KMS-11 (cell line): ENCODE results near the gene TPRN.
A peak's percentile ranks its signal among the peaks of the same experiment; 100 is the strongest.

Experiments
- H2AFZ ChIP-seq: fragments of 200-600 bp; sonication (generic); 2 replicates; pipeline ENCODE4 v1.6.1; 2016; ENCODE audit warnings: antibody characterized with exemption, mixed run types, low read depth
- H3K27ac ChIP-seq: fragments of 200-600 bp; sonication (generic); 2 replicates; pipeline ENCODE4 v1.6.1; 2016; ENCODE audit warnings: mild to moderate bottlenecking, mixed run types
- H3K27me3 ChIP-seq: fragments of 200-600 bp; sonication (generic); 2 replicates; pipeline ENCODE4 v1.6.1; 2017; ENCODE audit warnings: mild to moderate bottlenecking, low read depth, mixed run types, moderate library complexity; ENCODE audit not compliant: insufficient read depth
- H3K36me3 ChIP-seq: fragments of 200-600 bp; sonication (generic); 2 replicates; pipeline ENCODE4 v1.6.1; 2017; ENCODE audit warnings: mild to moderate bottlenecking, mixed run types; ENCODE audit not compliant: insufficient read depth
- H3K4me1 ChIP-seq: fragments of 200-600 bp; sonication (generic); 2 replicates; pipeline ENCODE4 v1.6.1; 2016; ENCODE audit warnings: mild to moderate bottlenecking, low read depth, mixed run types; ENCODE audit not compliant: poor library complexity, severe bottlenecking
- H3K4me2 ChIP-seq: fragments of 200-600 bp; sonication (generic); 2 replicates; pipeline ENCODE4 v1.7.0; 2016; ENCODE audit warnings: mild to moderate bottlenecking, mixed run types
- H3K4me3 ChIP-seq: fragments of 200-600 bp; sonication (generic); IDR thresholded peaks from 2 replicates; pipeline ENCODE4 v1.6.1; 2017; ENCODE audit warnings: low read depth, low read length, mixed read lengths; ENCODE audit not compliant: insufficient read depth
- H3K79me2 ChIP-seq: fragments of 200-600 bp; sonication (generic); 2 replicates; pipeline ENCODE4 v1.6.1; 2016; ENCODE audit warnings: low read depth, mixed run types; ENCODE audit not compliant: insufficient read depth
- H3K9ac ChIP-seq: fragments of 200-600 bp; sonication (generic); 2 replicates; pipeline ENCODE4 v1.6.1; 2016; ENCODE audit warnings: mild to moderate bottlenecking, mixed run types
- H4K20me1 ChIP-seq: fragments of 200-600 bp; sonication (generic); 2 replicates; pipeline ENCODE4 v1.6.1; 2016; ENCODE audit warnings: mild to moderate bottlenecking, mixed run types; ENCODE audit not compliant: insufficient read depth
- CTCF ChIP-seq: fragments of 200-600 bp; sonication (generic); conservative IDR thresholded peaks from 2 replicates; pipeline ENCODE4 v1.6.1; 2017; ENCODE audit warnings: low read depth, mild to moderate bottlenecking, antibody characterized with exemption, low read length, moderate library complexity, mixed read lengths

Gene TPRN

GRCh38 chr9:137149942-137150616, 50.5 kb downstream of the TPRN start:
- Histone ChIP-seq H3K79me2 (no peaks in the 10 kb centered on the region), H3K4me1 (peaks cover 14% of the 10 kb centered on the region), H3K27ac (no peak overlapping the region), H3K9ac (no peak overlapping the region), H3K4me3 (no peak overlapping the region), H3K27me3 (peaks cover 7% of the 10 kb centered on the region; the same call in 1 of the 2 replicates), H2AFZ (peak overlapping the region; percentile 35; the same call in 1 of the 2 replicates), H3K36me3 (no peaks in the 10 kb centered on the region), H3K4me2 (peak overlapping the region; percentile 69), H4K20me1 (no peaks in the 10 kb centered on the region)
- no peak for TF ChIP-seq CTCF

- Histone ChIP-seq H3K27ac (no peak overlapping the region), H3K4me3 (no peak overlapping the region), H3K4me1 (peaks cover 14% of the 10 kb centered on the region), H3K27me3 (peaks cover 9% of the 10 kb centered on the region; the same call in 1 of the 2 replicates), H3K4me2 (peak overlapping the region; percentile 69), H3K79me2 (no peaks in the 10 kb centered on the region), H3K36me3 (no peaks in the 10 kb centered on the region), H4K20me1 (no peaks in the 10 kb centered on the region), H3K9ac (no peak overlapping the region), H2AFZ (peak overlapping the region; percentile 35; the same call in 1 of the 2 replicates)
- TF ChIP-seq CTCF = no peak
These were observed 51.2 kb downstream of the TPRN start for GRCh38 chr9:137149363-137149762.

GRCh38 chr9:137148661-137149060, 51.9 kb downstream of the TPRN start:
- peaks cover 14% of the 10 kb centered on the region for H3K4me1 ChIP-seq

GRCh38 chr9:137148242-137148641, 52.3 kb downstream of the TPRN start:
- H3K4me1 ChIP-seq = peaks cover 14% of the 10 kb centered on the region
- H3K4me2 ChIP-seq = no peak overlapping the region
- H2AFZ ChIP-seq = no peak overlapping the region
- H3K27ac ChIP-seq = no peak overlapping the region
- TF ChIP-seq CTCF = no peak
- H3K9ac ChIP-seq = no peak overlapping the region
- H4K20me1 ChIP-seq = no peaks in the 10 kb centered on the region
- H3K4me3 ChIP-seq = no peak overlapping the region
- H3K79me2 ChIP-seq = no peaks in the 10 kb centered on the region
- H3K36me3 ChIP-seq = no peaks in the 10 kb centered on the region
- peaks cover 20% of the 10 kb centered on the region; the same call in 1 of the 2 replicates for H3K27me3 ChIP-seq

More at GRCh38 chr9:137148661-137149060, 51.9 kb downstream of the TPRN start:
- H4K20me1 ChIP-seq = no peaks in the 10 kb centered on the region
- no peak overlapping the region for H3K9ac ChIP-seq
- H3K36me3 ChIP-seq = no peaks in the 10 kb centered on the region
- peaks cover 16% of the 10 kb centered on the region; the same call in 1 of the 2 replicates for H3K27me3 ChIP-seq
- no peak overlapping the region for H2AFZ ChIP-seq
- no peak overlapping the region for H3K27ac ChIP-seq
- no peak overlapping the region for H3K4me2 ChIP-seq
- H3K79me2 ChIP-seq = no peaks in the 10 kb centered on the region
- no peak overlapping the region for H3K4me3 ChIP-seq
- no peak for TF ChIP-seq CTCF
